Lung (tissue), 12 donors: ENCODE results near the gene SLC25A21. TPM values are rescaled to one million over a fixed set of nuclear protein-coding genes. Genes with fewer than 3 reads are reported as not detected.

ENCODE experiments used
- ATAC-seq: fragments of 200-7000 bp; cut with Tn5 transposase; one replicate; pipeline ENCODE4 v1.9.1; 2020; ENCODE audit warnings: moderate number of reproducible peaks; ENCODE audit not compliant: insufficient read depth, low FRiP score
- DNase-seq, 3 donors: peaks; one replicate each; pipeline ENCODE4 v3.0.0-alpha.2; 2013 to 2017
- H3K27ac ChIP-seq, 2 donors: one replicate each; pipeline ENCODE4 v1.5.1; 2013; ENCODE audit warnings: mild to moderate bottlenecking in 2 of 2, moderate library complexity in 2 of 2, control low read depth in 1 of 2, inconsistent platforms in 1 of 2, low read depth in 1 of 2, low read length in 1 of 2
- H3K27me3 ChIP-seq, 3 donors: one replicate each; pipeline ENCODE4 v1.5.1; 2013; ENCODE audit warnings: low read length in 2 of 3; ENCODE audit not compliant: control insufficient read depth in 3 of 3, insufficient read depth in 3 of 3
- H3K36me3 ChIP-seq, 4 donors: one replicate each; pipeline ENCODE4 v1.5.1; 2013; ENCODE audit warnings: low read length in 4 of 4, mild to moderate bottlenecking in 1 of 4, moderate library complexity in 1 of 4; ENCODE audit not compliant: control insufficient read depth in 4 of 4, insufficient read depth in 4 of 4
- H3K4me1 ChIP-seq, 5 donors: one replicate each; pipeline ENCODE4 v1.5.1; 2013; ENCODE audit warnings: low read length in 5 of 5, mild to moderate bottlenecking in 2 of 5, moderate library complexity in 1 of 5; ENCODE audit not compliant: control insufficient read depth in 5 of 5, insufficient read depth in 5 of 5
- H3K4me3 ChIP-seq: one replicate; pipeline ENCODE4 v1.5.1; 2013; ENCODE audit warnings: mild to moderate bottlenecking, control low read depth, moderate library complexity
- H3K9ac ChIP-seq, 2 donors: one replicate each; pipeline ENCODE4 v1.5.1; 2013; ENCODE audit warnings: low read length in 2 of 2, control low read depth in 1 of 2; ENCODE audit not compliant: insufficient read depth in 1 of 2
- H3K9me3 ChIP-seq, 4 donors: one replicate each; pipeline ENCODE4 v1.5.1; 2013; ENCODE audit warnings: low read length in 3 of 4, mild to moderate bottlenecking in 1 of 4, moderate library complexity in 1 of 4; ENCODE audit not compliant: control insufficient read depth in 4 of 4, insufficient read depth in 3 of 4
- CTCF ChIP-seq: IDR thresholded peaks from 2 replicates; pipeline ENCODE4 v1.5.1; 2012; ENCODE audit warnings: mild to moderate bottlenecking; ENCODE audit errors: control extremely low read depth, extremely low read depth
- WGBS, 2 donors: extraction: QIAGEN DNeasy Blood & Tissue Kit; methylation state at CpG; one replicate each; pipeline ENCODE4 v1.1.7; 2013; 5-methylcytosine and 5-hydroxymethylcytosine counted together
- polyA plus RNA-seq, 2 donors: library from polyadenylated mRNA; stranded (reverse); fragments of 200-250 nt; gene quantifications; one replicate each; pipeline ENCODE4 v1.2.1, GENCODE V29; 2013
- total RNA-seq, 2 donors: library from RNA; depleted of rRNA in 1 of 2; stranded (reverse); fragments of >200 nt in 1 of 2; gene quantifications; one replicate each; pipeline ENCODE4 v1.2.1, GENCODE V29; 2014 to 2021
- donor health status: control.
- donor health status: control.
- donor health status: Bipolar disorder and iron deficiency.
- donor health status: healthy.
- donor health status: DM: yes; HTN: yes; CAD: no.

The SLC25A21 gene
- total and polyA plus RNA-seq, 4 donors: 0.23 to 2.6 (median 0.42) TPM

- DNase-seq (no peak), ATAC-seq (no peak)
- Histone ChIP-seq H3K27ac (no peak overlapping the region), H3K36me3 (no peaks in the 10 kb centered on the region), H3K9me3 (no peaks in the 10 kb centered on the region), H3K4me1 (no peaks in the 10 kb centered on the region), H3K27me3 (peaks cover 0 to 9% (median 3%) of the 10 kb centered on the region in 3 donors), H3K9ac (no peak overlapping the region), H3K4me3 (no peak overlapping the region)
- TF ChIP-seq CTCF: no peak
- WGBS, 2 donors: 74 to 78% methylated on average over 2 of the region's 2 CpGs
Measured at GRCh38 chr14:36916668-36917067, 255.7 kb downstream of the SLC25A21 start.

- TF ChIP-seq CTCF: no peak
- no peak for ATAC-seq
- Histone ChIP-seq H3K4me1 (no peaks in the 10 kb centered on the region), H3K27me3 (peaks cover 0 to 9% (median 3%) of the 10 kb centered on the region in 3 donors), H3K4me3 (no peak overlapping the region), H3K9ac (no peak overlapping the region), H3K36me3 (no peaks in the 10 kb centered on the region), H3K9me3 (no peaks in the 10 kb centered on the region), H3K27ac (no peak overlapping the region)
- whole genome bisulfite sequencing, 2 donors: 86 to 90% methylated on average over 1 of the region's 1 CpG
- DNase-seq: peak in 2 of 3 donors; percentile 1 to 11
Measured at GRCh38 chr14:36915081-36915480, 257.3 kb downstream of the SLC25A21 start.

- DNase-seq (no peak), ATAC-seq (no peak)
- no peak overlapping the region for H3K9ac ChIP-seq
- no peak for TF ChIP-seq CTCF
- no peaks in the 10 kb centered on the region for H3K36me3 ChIP-seq
- no peak overlapping the region for H3K27ac ChIP-seq
- H3K9me3 ChIP-seq: no peaks in the 10 kb centered on the region
- H3K4me3 ChIP-seq: no peak overlapping the region
- H3K27me3 ChIP-seq: peaks cover 0 to 3% (median 2%) of the 10 kb centered on the region in 3 donors
- no peaks in the 10 kb centered on the region for H3K4me1 ChIP-seq
- WGBS, 2 donors: 77 to 89% methylated on average over 3 of the region's 3 CpGs
Measured at GRCh38 chr14:36910578-36910977, 261.8 kb downstream of the SLC25A21 start.

GRCh38 chr14:36905272-36905888 lies 267.0 kb downstream of the SLC25A21 start:
- Histone ChIP-seq H3K4me3 (no peak overlapping the region), H3K4me1 (no peaks in the 10 kb centered on the region), H3K9me3 (no peaks in the 10 kb centered on the region), H3K9ac (no peak overlapping the region), H3K27ac (no peak overlapping the region), H3K27me3 (no peaks in the 10 kb centered on the region), H3K36me3 (no peaks in the 10 kb centered on the region)
- 70 to 74% methylated on average over 5 of the region's 5 CpGs for WGBS, 2 donors
- no peak for DNase-seq
- TF ChIP-seq CTCF: no peak
- no peak for ATAC-seq
